ENCODE results near the gene DDX28.
A peak's percentile ranks its signal among the peaks of the same experiment; 100 is the strongest.

Gene DDX28, protein sequence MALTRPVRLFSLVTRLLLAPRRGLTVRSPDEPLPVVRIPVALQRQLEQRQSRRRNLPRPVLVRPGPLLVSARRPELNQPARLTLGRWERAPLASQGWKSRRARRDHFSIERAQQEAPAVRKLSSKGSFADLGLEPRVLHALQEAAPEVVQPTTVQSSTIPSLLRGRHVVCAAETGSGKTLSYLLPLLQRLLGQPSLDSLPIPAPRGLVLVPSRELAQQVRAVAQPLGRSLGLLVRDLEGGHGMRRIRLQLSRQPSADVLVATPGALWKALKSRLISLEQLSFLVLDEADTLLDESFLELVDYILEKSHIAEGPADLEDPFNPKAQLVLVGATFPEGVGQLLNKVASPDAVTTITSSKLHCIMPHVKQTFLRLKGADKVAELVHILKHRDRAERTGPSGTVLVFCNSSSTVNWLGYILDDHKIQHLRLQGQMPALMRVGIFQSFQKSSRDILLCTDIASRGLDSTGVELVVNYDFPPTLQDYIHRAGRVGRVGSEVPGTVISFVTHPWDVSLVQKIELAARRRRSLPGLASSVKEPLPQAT

GRCh38 chr16:68022728-68023537, at the start of gene DDX28, which contains the start of gene DUS2:
Gene DDX28 (minus strand): TSS chr16:68023232. CDS start chr16:68023202, 30 bp downstream.
Gene DUS2 (plus strand): TSS chr16:68023284. CDS start chr16:68038024, 14,740 bp downstream.
- peak; percentile 80 for DNase-seq

- DNase-seq: no peak
Observed at GRCh38 chr16:68072038-68072695, 49.1 kb upstream of the DDX28 start.

- DNase-seq: no peak
Observed at GRCh38 chr16:68071518-68071901, 48.5 kb upstream of the DDX28 start.

DNA sequence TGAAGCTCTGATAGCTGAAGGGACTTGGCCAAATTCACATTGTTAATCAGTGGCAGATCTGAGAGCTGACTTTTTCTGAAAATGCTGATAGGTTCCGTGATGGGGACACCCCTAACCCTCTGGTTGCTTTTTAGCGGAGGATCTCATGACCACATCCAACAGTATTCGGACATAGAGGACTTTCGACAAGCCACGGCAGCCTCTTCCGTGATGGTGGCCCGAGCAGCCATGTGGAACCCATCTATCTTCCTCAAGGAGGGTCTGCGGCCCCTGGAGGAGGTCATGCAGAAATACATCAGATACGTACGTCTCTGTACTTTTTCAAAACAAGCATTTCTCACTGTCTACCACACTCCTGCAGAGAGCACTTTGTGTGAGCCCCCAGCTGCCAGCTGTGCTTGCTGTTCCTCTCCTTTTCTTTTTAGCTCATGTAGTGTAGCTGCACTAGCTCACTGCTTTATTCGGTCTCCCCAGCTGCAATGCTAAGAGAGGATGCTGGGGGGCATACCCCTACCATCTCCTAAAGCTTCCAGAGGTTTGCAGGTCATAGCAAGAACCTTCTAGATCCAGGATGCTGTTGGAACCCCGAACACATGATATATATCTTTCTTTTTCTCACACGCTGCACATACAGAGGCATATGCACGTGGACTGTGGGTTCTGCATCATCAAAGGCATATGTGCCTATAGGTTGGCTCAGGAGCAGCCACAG, 47.9 kb upstream of the DDX28 start:
- no peak for DNase-seq

- DNase-seq: no peak
Observed at GRCh38 chr16:68070249-68070730, 47.3 kb upstream of the DDX28 start.

DNA sequence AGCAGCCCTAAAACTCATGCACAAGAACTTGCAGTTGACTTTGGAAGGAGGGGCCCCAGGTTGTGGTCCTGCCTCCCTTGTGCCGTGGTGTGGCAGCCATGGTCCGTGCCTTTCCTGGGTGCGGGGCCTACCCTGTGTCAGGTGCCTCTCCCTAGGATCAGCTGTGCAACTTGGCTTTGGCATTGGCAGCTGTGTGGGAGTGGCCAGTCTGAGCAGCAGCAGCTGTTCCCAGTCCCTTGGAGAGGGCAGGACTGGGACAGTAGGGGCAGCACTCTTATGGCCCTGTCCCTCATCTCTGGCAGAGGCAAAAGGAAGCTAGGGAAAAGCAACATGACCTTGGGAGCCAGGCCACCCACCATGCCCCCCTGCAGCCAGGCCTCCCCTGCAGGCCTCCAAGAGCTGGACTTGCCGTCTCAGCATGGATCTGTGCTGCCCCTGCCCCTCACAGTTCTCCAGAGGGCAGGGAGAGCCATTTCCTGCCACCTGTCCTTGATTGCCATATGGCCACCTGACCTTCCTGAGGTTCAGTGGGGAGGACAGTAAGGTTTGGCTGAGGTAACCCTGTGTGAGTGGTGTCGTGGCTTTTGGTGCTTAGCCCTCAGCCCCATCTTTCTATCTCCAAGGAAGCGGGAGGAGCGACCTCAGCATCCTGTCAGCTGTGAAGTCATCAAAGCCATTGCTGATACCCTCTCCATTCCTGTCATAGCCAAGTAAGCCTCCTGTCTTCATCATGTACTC, 46.6 kb upstream of the DDX28 start:
- no peak for DNase-seq

DNA sequence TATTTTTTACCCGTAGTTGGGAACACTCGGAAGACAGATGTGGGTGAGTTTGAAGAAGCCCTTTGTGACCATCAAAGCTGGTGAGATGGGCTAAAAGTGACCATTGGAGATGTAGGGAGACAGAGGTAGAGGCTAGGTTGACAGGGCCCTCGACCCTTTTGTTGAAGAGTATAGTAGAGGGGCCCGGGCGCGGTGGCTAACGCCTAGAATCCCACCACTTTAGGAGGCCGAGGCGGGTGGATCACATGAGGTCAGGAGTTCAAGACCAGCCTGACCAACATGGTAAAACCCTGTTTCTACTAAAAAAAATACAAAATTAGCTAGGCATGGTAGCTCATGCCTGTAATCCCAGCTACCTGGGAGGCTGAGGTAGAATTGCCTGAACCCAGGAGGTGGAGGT, 45.9 kb upstream of the DDX28 start:
- no peak for DNase-seq

DNA sequence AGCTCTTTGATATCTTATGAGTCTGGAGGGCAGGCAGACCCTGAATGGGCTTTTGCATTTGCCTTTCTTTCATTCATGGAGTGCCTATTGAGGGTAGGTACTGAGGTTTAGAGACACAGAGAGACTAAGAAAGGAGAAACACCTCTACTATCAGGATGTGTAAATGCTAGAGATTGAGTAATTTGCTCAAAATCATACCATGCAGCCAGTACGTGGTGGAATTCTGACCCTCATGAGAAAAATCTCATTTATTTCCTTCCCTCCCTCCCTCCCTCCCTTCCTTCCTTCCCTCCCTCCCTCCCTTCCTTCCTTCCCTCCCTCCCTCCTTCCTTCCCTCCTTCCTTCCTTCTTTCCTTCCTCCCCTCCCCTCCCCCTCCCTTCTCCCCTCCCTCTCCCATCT, 43.7 kb upstream of the DDX28 start:
- no peak for DNase-seq

GRCh38 chr16:68065716-68066305, 42.8 kb upstream of the DDX28 start:
- DNase-seq: no peak

- peak; percentile 38 for DNase-seq
Observed at GRCh38 chr16:68064791-68065365, 41.8 kb upstream of the DDX28 start.

GRCh38 chr16:68062910-68063393, 39.9 kb upstream of the DDX28 start:
- no peak for DNase-seq

DNA sequence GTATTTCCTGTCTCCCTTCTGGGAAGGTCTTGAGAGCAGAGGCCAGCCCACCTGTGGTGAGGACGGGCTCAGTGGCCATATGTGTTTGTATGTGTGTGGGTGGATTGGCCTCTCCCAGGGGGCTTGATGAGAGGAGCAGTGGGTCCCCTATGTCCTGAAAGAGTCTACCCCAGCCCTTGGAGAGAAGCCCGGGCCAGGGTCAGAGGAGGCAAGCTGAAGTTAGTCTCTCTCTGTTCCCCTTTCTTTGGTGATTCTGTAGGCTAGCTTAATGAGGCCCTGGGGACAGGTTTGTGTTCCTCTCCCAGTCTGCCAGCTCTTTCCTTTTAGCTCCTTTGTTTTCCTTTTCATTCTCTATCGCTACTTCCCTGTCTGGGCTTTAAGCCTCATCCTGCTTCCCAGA, 38.4 kb upstream of the DDX28 start:
- no peak for DNase-seq

DNA sequence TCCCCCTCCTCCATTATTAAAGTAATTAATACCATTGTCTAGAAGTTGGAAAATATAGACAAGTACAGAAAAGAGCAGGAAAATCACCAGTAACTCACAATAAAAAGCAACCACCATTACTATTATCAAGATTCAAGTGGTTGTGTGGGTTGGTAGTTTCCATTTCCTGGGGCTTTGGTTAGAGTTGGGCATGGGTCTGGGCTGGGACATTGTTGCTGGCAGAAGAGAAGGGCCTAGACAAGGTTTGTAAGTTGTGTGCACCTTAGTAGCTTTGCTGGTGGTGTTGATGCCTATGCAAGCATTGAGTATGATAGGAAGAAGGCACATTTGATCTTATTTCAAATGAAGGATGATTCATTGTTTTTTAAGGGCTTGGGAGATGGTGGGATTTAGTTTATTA, 36.8 kb upstream of the DDX28 start:
- DNase-seq: no peak

DNA sequence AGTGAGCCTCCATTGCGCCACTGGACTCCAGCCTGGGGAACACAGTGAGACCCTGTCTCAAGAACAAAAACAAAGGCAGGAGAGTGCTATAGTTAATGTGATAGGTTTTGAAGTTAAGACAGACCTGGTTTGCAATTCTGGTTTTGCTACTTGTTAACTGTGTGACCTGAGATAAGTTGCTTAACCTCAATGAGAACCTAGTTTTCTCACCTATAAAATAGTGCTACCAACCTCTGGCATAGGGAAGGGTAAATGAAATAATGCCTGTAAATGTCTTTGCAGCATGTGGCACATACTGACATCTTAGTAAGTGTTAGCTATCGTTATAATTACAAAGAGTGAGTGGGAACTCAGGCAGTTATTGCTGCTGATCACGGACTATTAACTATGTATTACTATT, 32.4 kb upstream of the DDX28 start:
- DNase-seq: no peak

DNA sequence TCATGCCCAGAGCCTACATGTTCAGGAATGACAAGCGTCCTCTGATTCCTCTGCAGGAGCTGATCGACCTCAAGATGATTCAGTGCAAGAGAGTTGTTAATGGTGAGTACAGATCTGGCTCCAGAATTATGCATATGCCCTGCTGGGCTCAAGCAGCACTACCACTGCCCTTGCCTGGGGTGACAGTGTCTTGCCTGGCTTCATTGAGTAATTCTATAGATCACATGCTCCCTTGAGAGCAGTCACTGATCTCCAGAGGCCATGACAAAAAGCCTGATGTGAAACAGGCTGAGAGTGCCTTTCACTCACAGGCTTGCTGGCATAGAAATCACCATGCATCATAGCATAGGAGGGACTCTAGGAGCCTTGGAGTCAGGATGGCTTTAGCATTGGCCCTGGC, 26.4 kb upstream of the DDX28 start:
- no peak for DNase-seq

DNA sequence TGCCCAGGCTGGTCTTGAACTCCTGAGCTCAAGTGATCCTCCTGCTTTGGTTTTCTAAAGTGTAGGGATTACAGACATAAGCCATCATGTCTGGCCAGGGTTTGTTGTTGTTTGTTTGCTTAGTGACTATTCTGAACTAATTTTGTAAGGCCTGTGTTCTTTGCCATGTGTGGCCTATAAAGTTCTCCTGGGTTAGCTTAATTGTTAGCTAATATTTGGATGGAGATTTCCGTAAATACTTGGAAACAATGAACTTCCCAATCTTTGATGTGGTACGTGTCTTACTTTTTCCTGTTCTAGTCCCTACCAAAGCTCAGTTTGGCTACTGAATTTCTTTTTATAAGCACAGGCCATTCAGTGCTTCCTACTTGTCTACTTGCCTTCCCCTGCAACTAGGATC, 25.0 kb upstream of the DDX28 start:
- DNase-seq: no peak

- no peak for DNase-seq
Observed at GRCh38 chr16:68046106-68046505, 23.1 kb upstream of the DDX28 start.

DNA sequence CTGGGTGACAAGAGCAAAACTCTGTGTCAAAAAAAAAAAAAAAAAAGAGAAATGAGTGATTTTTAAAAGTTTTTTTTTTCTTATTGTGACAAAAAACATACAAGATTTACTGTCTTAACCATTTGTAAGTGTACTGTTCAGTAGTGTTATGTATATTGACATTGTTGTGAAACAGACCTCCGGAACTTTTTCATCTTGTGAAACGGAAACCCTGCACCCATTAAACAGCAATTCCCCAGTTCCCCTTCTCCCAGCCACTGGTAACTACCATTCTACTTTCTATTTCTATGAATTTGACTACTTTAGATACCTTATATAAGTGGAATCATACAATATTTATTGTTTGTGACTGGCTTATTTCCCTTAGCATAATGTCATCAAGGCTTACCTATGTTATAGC, 18.8 kb upstream of the DDX28 start:
- no peak for DNase-seq

GRCh38 chr16:68040506-68041288, 17.7 kb upstream of the DDX28 start:
- peak; percentile 59 for DNase-seq
